ENCODE measurements around the gene ZNF474. TPM values are rescaled to one million over a fixed set of nuclear protein-coding genes. Genes with fewer than 3 reads are reported as not detected.

ZNF474 gene
- total RNA-seq, 2 donors from 2014 or later, result not detected

- no peak overlapping the region for H3K4me3 ChIP-seq
- intact Hi-C loops (cut with DNase I), result no loop called here
- DNase-seq (peak in 3 of 4 donors; percentile 20 to 55 (median 22)), ATAC-seq (peak; percentile 67)
- H3K4me1 ChIP-seq, result no peaks in the 10 kb centered on the region
- H3K36me3 ChIP-seq (replicated peaks in 1 of 2; ENCODE audit: insufficient read depth in 1 of 2, low read depth in 2 of 2), result no peaks in the 10 kb centered on the region
- WGBS, 2 donors, result 32 to 33% methylated on average over 8 of the region's 8 CpGs
- H3K27me3 ChIP-seq, result no peaks in the 10 kb centered on the region
- TF ChIP-seq, protein P1, sequence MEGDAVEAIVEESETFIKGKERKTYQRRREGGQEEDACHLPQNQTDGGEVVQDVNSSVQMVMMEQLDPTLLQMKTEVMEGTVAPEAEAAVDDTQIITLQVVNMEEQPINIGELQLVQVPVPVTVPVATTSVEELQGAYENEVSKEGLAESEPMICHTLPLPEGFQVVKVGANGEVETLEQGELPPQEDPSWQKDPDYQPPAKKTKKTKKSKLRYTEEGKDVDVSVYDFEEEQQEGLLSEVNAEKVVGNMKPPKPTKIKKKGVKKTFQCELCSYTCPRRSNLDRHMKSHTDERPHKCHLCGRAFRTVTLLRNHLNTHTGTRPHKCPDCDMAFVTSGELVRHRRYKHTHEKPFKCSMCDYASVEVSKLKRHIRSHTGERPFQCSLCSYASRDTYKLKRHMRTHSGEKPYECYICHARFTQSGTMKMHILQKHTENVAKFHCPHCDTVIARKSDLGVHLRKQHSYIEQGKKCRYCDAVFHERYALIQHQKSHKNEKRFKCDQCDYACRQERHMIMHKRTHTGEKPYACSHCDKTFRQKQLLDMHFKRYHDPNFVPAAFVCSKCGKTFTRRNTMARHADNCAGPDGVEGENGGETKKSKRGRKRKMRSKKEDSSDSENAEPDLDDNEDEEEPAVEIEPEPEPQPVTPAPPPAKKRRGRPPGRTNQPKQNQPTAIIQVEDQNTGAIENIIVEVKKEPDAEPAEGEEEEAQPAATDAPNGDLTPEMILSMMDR (IDR thresholded peaks at IDR 0.05), result peak in 6 of 7 experiments; percentile 51 to 67 (median 56)
- no peak for TF ChIP-seq POLR2A (IDR thresholded peaks at IDR 0.05)
- no peaks in the 10 kb centered on the region for H3K9me3 ChIP-seq
- no peak overlapping the region for H3K27ac ChIP-seq
These were observed 63.5 kb downstream of the ZNF474 start for GRCh38 chr5:122192497-122193496.

DNA sequence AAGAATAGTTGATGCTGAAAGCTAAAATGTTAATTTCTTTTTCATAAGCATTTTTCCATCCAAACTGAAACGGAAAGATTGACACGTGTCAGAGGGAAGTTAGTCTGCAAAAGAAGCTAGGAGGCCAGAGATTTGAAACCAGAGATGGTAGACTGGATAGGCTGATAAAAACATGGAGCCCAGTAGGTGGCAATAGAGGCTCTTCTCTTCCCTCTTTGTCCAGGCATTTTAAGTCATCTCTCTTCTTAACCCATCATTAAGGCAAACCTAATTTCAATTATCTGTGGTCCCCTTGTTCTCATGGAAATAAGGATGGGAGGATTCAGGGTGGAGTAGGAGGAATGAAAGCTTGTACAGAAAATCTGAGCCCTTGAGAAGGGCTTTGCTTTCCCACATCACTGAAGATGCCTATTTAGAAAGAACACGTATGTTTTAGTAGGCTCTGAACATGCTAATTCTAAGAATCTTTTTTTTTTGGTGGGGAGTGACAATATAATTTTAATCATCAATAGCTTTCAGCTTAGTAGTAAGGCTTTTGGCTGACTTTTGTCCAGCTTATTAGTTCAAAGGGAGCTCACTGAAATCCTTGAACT lies 66.6 kb downstream of the ZNF474 start:
- no peak for TF ChIP-seq POLR2A (IDR thresholded peaks at IDR 0.05)
- TF ChIP-seq, protein P1 (IDR thresholded peaks at IDR 0.05), result peak in 6 of 7 experiments; percentile 18 to 46 (median 36)
- no peaks in the 10 kb centered on the region for H3K27me3 ChIP-seq
- H3K4me3 ChIP-seq, result no peak overlapping the region
- no peaks in the 10 kb centered on the region for H3K9me3 ChIP-seq
- WGBS, 2 donors, result 21 to 27% methylated on average over 3 of the region's 3 CpGs
- DNase-seq (peak in 1 of 4 donors; percentile 11), ATAC-seq (peak; percentile 47)
- H3K36me3 ChIP-seq (replicated peaks in 1 of 2; ENCODE audit: insufficient read depth in 1 of 2, low read depth in 2 of 2), result no peaks in the 10 kb centered on the region
- intact Hi-C loops (cut with DNase I), result no loop called here
- H3K27ac ChIP-seq, result no peak overlapping the region
- H3K4me1 ChIP-seq, result no peaks in the 10 kb centered on the region

GRCh38 chr5:122199146-122199545 lies 69.8 kb downstream of the ZNF474 start:
- Histone ChIP-seq H3K4me1 (no peaks in the 10 kb centered on the region), H3K27me3 (no peaks in the 10 kb centered on the region), H3K36me3 (replicated peaks in 1 of 2; ENCODE audit: insufficient read depth in 1 of 2, low read depth in 2 of 2) (no peaks in the 10 kb centered on the region), H3K9me3 (no peaks in the 10 kb centered on the region), H3K27ac (no peak overlapping the region), H3K4me3 (no peak overlapping the region)
- TF ChIP-seq, protein P1 (IDR thresholded peaks at IDR 0.05), result no peak
- TF ChIP-seq POLR2A (IDR thresholded peaks at IDR 0.05), result no peak
- ATAC-seq (no peak), DNase-seq (no peak)
- 40 to 43% methylated on average over 3 of the region's 3 CpGs for WGBS, 2 donors
- intact Hi-C loops (cut with DNase I), result no loop called here

- Histone ChIP-seq H3K27ac (no peak overlapping the region), H3K36me3 (replicated peaks in 1 of 2; ENCODE audit: insufficient read depth in 1 of 2, low read depth in 2 of 2) (no peaks in the 10 kb centered on the region), H3K4me1 (no peaks in the 10 kb centered on the region), H3K27me3 (no peaks in the 10 kb centered on the region), H3K9me3 (no peaks in the 10 kb centered on the region), H3K4me3 (no peak overlapping the region)
- no peak for TF ChIP-seq POLR2A (IDR thresholded peaks at IDR 0.05)
- TF ChIP-seq, protein P1 (IDR thresholded peaks at IDR 0.05), result no peak
- DNase-seq, result no peak
- intact Hi-C loops (cut with DNase I), result no loop called here
- no peak for ATAC-seq
These were observed 71.1 kb downstream of the ZNF474 start for GRCh38 chr5:122200450-122200849.

All from body of pancreas (tissue), 4 donors.